Measurements from ENCODE around the gene PITPNC1. TPM values are rescaled to one million over a fixed set of nuclear protein-coding genes. Genes with fewer than 3 reads are reported as not detected.

PITPNC1 gene
- total RNA-seq, 1 donor from 2014 or later, result 13.0 TPM

DNA sequence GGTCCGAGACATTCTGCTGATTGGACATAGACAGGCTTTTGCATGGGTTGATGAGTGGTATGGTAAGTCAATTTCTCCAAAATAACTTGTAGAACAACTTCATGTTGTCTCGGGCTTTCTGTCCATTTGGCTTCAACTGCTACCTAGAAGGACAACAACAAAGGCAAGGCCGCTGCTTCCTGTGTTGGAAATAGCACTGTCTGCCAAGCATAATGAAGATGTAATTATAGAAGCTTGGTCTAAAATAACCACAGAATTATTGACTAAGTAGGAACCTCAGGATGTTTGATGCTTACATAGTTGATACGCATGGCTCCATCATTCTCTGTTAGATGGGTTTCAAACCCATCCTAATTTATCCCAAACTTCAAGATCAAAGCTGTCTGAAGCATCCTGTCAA is 298.4 kb downstream of the PITPNC1 start:
- Histone ChIP-seq H3K27me3 (ENCODE audit: control insufficient read depth, insufficient read depth, low read length) (no peaks in the 10 kb centered on the region), H3K36me3 (ENCODE audit: control insufficient read depth, insufficient read depth, low read length) (no peaks in the 10 kb centered on the region), H3K4me3 (ENCODE audit: low read depth, low read length) (no peak overlapping the region)
- TF ChIP-seq, protein P1, sequence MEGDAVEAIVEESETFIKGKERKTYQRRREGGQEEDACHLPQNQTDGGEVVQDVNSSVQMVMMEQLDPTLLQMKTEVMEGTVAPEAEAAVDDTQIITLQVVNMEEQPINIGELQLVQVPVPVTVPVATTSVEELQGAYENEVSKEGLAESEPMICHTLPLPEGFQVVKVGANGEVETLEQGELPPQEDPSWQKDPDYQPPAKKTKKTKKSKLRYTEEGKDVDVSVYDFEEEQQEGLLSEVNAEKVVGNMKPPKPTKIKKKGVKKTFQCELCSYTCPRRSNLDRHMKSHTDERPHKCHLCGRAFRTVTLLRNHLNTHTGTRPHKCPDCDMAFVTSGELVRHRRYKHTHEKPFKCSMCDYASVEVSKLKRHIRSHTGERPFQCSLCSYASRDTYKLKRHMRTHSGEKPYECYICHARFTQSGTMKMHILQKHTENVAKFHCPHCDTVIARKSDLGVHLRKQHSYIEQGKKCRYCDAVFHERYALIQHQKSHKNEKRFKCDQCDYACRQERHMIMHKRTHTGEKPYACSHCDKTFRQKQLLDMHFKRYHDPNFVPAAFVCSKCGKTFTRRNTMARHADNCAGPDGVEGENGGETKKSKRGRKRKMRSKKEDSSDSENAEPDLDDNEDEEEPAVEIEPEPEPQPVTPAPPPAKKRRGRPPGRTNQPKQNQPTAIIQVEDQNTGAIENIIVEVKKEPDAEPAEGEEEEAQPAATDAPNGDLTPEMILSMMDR (IDR thresholded peaks at IDR 0.05; ENCODE audit: insufficient read depth, low read length, poor library complexity, severe bottlenecking), result no peak
- DNase-seq (ENCODE audit: low read depth), result no peak

- Histone ChIP-seq H3K4me3 (ENCODE audit: low read depth, low read length) (no peak overlapping the region), H3K27me3 (ENCODE audit: control insufficient read depth, insufficient read depth, low read length) (no peaks in the 10 kb centered on the region), H3K36me3 (ENCODE audit: control insufficient read depth, insufficient read depth, low read length) (no peaks in the 10 kb centered on the region)
- DNase-seq (ENCODE audit: low read depth), result no peak
- TF ChIP-seq, protein P1 (IDR thresholded peaks at IDR 0.05; ENCODE audit: insufficient read depth, low read length, poor library complexity, severe bottlenecking), result no peak
Measured at GRCh38 chr17:67676305-67676704, 299.2 kb downstream of the PITPNC1 start.

DNA sequence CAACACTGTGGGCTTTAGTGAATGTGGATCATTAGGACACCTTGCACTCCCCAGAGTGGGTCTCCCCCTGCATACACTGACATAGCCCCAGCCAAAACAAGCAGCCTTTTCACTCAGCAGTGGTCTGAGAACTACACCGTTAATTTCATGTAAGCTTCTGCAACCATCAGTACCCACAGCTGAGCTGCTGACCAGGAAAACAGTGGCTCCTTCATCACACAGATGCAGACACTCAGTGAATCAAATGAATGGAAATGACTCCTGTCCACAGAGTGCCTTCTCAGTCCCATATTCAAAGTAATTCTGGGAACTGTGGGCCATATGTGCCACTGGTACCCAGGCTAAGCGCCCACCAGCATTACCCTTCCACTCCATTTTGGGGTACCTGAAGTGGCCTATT is 301.3 kb downstream of the PITPNC1 start:
- TF ChIP-seq, protein P1 (IDR thresholded peaks at IDR 0.05; ENCODE audit: insufficient read depth, low read length, poor library complexity, severe bottlenecking), result no peak
- Histone ChIP-seq H3K4me3 (ENCODE audit: low read depth, low read length) (no peak overlapping the region), H3K36me3 (ENCODE audit: control insufficient read depth, insufficient read depth, low read length) (no peaks in the 10 kb centered on the region), H3K27me3 (ENCODE audit: control insufficient read depth, insufficient read depth, low read length) (no peaks in the 10 kb centered on the region)
- no peak for DNase-seq (ENCODE audit: low read depth)

DNA sequence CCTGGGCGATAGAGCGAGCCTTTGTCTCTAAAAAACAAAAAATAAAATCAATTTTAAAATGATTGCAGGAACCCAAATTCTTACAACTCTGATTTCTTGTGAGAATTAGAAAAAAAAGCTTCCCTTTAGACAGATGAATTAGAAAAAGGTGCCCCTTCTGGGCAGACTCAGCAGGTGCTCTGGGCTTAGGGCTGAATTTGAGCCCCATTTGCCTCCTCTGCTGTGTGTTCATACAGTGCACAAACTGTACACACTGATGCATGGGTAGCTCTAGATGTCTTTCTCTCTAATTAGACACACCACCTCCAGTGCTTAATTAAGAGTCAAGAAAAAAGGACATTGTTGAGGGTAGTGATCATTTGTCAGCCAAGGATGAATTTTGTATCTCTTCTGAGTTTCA is 302.1 kb downstream of the PITPNC1 start:
- H3K4me3 ChIP-seq (ENCODE audit: low read depth, low read length), result no peak overlapping the region
- H3K27me3 ChIP-seq (ENCODE audit: control insufficient read depth, insufficient read depth, low read length), result no peaks in the 10 kb centered on the region
- DNase-seq (ENCODE audit: low read depth), result no peak
- H3K36me3 ChIP-seq (ENCODE audit: control insufficient read depth, insufficient read depth, low read length), result no peaks in the 10 kb centered on the region
- TF ChIP-seq, protein P1 (IDR thresholded peaks at IDR 0.05; ENCODE audit: insufficient read depth, low read length, poor library complexity, severe bottlenecking), result no peak

GRCh38 chr17:67679721-67680120 is 302.6 kb downstream of the PITPNC1 start:
- Histone ChIP-seq H3K4me3 (ENCODE audit: low read depth, low read length) (no peak overlapping the region), H3K36me3 (ENCODE audit: control insufficient read depth, insufficient read depth, low read length) (no peaks in the 10 kb centered on the region), H3K27me3 (ENCODE audit: control insufficient read depth, insufficient read depth, low read length) (no peaks in the 10 kb centered on the region)
- no peak for DNase-seq (ENCODE audit: low read depth)
- TF ChIP-seq, protein P1 (IDR thresholded peaks at IDR 0.05; ENCODE audit: insufficient read depth, low read length, poor library complexity, severe bottlenecking), result no peak

DNA sequence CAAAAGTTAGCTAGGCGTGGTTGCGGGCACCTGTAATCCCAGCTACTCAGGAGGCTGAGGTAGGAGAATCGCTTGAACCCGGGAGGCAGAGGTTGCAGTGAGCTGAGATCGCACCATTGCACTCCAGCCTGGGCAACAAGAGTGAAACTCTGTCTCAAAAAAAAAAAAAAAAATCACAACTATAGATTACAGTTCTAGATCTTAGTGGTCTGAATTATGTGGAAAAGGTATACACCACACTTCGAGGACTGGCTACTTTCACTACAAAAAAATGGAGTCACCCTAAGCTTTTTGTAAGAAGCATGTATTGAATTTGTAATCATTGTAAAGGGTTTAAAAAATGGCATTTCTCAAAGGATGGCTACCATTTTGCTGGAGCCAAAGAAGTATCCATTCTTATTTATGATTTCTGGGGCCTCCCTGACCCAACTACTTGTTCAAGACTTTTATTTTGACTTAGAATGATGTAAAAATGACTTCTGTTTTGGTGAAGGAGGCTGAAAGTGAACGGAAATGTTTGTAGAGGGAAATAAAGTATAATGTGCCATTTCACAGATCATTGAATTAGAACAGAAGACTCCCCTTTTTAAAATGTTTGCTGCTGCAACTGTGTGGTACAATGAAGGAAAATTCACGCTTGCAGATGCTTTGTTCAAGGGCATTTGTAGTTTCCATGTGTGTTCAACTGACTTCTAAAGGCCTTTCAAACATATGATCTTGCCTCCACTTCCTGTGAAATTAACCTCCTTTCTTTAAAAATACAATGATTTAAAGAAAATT is 303.6 kb downstream of the PITPNC1 start:
- no peak for DNase-seq (ENCODE audit: low read depth)
- no peaks in the 10 kb centered on the region for H3K36me3 ChIP-seq (ENCODE audit: control insufficient read depth, insufficient read depth, low read length)
- TF ChIP-seq, protein P1 (IDR thresholded peaks at IDR 0.05; ENCODE audit: insufficient read depth, low read length, poor library complexity, severe bottlenecking), result no peak
- H3K27me3 ChIP-seq (ENCODE audit: control insufficient read depth, insufficient read depth, low read length), result no peaks in the 10 kb centered on the region
- no peak overlapping the region for H3K4me3 ChIP-seq (ENCODE audit: low read depth, low read length)

All from kidney epithelial cell (primary cell).